ENCODE data around the gene NUP133. TPM values are rescaled to one million over a fixed set of nuclear protein-coding genes. Genes with fewer than 3 reads are reported as not detected.

Gene NUP133
- total RNA-seq = 31.4 and 50.1 TPM in 2 replicates

DNA sequence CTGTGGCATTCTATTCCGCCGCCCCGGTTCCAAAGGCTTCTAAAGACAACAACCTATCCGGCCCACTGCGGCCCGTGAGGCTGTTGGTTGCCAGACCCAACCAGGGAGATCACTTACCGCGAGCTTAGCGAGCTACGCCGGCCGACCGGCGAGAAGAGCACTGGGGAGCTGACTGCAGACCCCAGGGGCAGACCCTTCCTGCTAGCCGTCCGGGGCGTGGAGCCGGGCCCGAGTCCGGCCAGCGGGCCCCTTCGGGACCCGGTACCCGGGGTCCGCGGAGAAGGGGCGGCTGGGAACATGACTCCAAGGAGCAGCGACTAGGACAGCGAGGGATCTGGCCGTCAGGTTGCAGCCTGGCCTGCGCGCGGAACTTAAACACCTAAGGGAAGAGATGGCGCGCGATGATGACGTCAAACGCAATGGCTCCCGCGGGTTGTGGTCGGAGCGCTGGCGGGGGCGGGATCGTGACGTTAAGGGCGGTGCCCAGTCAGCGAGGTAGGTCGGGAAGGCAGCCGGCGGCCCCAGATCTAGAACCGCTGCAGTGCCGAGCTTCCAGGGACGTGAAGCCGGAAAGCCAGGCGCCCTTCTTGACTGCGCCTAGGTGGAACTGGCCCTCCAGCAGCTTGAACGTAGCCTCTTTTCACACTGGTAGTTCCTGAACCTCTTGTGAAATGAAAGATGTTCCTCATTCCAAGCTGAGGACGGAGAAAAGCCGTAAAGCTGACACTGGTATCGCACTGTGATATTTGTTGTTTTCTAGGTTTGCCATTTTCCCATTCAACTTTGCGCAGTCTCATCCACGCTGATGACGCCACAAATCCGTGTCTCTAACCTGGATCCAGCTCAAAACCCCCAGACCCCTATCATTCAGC, at the start of gene NUP133:
TSS of gene NUP133 (minus strand) at position 391 of the 872 bp plus-strand sequence. CDS start at position 299, 92 bp downstream.

DNA sequence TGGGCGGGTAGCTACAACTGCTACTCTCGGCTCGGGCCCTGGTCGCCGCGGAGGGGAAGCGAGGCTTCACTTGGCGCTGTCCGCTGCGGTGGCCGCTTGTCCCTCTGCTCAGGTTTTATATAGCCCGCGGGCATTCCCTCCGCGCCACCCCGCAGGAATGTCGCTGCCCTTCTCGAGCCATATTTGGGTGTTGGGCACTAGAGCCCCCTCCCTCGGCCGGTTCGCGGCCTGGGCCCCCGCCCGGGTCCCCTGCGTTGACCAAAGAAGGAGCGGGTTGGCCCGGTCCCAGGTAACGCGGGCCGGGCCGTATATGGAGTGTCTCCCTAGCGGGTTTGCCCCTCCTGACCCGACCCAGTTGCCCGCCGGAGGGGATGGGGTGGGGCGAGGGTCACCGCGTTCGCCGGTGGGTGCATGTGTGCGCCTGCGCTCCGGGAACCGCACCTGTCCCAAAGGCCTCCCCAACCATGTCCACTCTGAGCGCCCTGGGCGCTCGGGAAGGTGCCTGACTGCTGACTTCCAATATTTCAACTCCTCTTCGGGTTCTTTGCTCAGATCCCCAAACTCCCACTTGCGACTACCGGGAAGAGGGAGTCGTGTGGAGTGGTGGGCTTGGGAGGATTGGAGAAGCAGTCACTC, 74.0 kb downstream of the NUP133 start, which contains the start of gene ACTA1:
TSS of gene ACTA1 (minus strand) at position 90 of the 636 bp plus-strand sequence. CDS start 979 bp downstream, outside the sequence.

Small RNA genes lying within 50 kb of the gene (small RNA-seq; reads per million reads assigned to genes)
- gene RN7SKP276 = not detected
- gene RNA5SP78 = not detected
- not detected for gene RNU4-21P

Other genes starting within 250 kb of the NUP133 start
- gene RAB4A, start 237.2 kb downstream of the NUP133 start, total RNA-seq = 23.6 and 32.0 TPM in 2 replicates
- gene CCSAP, start 165.3 kb downstream of the NUP133 start, total RNA-seq = 6.3 and 10.0 TPM in 2 replicates
- not detected in 2 replicates for gene ACTA1, start 74.2 kb downstream of the NUP133 start, total RNA-seq
- 13.3 and 20.1 TPM in 2 replicates for gene ABCB10, start 50.4 kb upstream of the NUP133 start, total RNA-seq
- 18.5 and 34.8 TPM in 2 replicates for gene TAF5L, start 117.8 kb upstream of the NUP133 start, total RNA-seq
- gene URB2, start 117.9 kb upstream of the NUP133 start, total RNA-seq = 3.9 and 8.5 TPM in 2 replicates

All from placental epithelial cell (primary cell).